CD4-positive, alpha-beta T cell treated with Interleukin-2 at 100 ng/mL for 4 hours (primary cell): Measurements from ENCODE around the gene RUNX3.

Source experiments
- DNase-seq: peaks from one replicate; pipeline ENCODE4 v3.0.0-alpha.2; 2020; ENCODE audit warnings: low spot score

The RUNX3 gene

DNA sequence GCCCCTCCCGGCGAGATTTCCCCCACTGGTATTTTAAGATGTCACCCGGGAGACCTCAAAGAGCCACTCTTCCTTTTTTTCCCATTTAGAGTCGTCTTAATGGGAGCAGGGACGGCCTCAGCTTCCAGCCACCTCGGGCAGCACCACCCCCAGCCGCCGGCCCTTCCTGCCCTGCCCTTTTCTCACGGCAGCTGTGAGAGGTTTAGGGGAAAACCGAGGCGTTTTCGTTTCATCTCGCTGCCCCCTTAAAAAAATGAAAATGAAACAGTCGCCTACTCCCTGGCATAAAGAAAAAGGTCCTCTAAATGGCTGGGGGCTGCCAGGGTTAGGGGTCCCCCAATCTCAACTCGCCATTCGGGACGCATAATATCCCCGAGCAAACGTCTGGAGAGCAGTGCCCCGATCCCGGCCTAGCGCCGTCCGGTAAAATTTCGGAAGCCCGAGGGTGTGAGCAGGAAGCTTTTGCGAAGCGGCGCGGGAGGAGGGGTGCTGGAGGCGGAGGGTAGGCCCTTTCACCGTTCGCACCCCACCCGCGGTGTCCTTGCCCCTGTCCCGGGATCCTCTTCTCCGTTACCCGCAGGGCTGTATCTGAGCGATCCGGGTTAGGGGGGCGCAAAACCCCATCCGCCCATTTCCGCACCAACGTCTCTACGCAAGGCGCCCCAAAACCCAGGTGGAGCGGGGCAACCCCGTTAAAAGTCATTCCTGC is 1.2 kb downstream of the RUNX3 start:
- DNase-seq, result peak; percentile 52

DNA sequence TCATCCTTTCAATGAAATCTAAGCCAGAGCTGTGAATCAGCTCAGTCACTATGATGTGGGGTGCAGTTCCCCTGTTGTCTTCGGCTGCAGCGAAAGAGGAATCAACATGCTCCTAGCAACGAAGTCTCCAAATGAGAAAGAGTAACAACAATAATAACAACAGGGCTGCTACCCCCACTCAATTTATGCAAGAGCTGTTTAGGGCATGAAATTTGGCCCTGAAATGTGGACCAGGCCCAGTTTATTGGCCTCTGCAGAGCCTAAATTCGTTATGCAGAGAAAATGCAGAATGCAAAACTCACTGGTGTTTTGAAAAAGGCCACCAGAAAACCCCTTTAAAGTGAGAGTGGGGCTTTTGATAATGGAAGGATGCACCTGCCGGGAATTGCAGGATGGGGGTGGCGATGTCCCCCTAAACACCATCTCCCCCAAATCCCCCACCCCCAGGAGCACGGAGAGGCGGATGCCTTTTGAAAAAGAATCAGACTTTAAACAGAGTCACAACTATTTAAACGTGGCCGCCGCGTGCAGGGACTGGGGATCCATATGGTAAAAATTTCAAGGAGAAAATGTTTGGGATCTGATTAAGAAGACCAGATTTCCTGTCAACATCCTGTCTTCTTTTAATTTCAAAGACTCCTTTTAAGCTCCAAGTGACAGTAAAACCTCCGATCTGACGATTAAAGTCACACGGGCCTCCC is 1.9 kb downstream of the RUNX3 start:
- peak; percentile 66 for DNase-seq

DNA sequence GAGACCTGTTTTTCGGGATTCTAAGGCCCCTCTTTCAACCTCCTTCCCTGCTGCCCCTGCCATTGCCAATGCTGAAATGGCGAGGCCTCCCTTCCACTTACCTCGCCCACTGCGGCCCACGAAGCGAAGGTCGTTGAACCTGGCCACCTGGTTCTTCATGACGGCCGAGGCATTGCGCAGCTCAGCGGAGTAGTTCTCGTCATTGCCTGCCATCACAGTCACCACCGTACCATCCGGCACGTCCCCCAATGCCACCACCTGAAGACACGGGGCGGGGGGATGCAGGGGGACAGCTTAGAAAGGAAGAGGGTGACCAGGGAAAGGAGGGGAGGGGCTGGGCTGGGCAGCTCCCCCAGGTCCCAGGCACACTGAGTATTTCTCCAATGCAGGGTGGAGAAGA is 2.6 kb downstream of the RUNX3 start:
- DNase-seq, result no peak

DNA sequence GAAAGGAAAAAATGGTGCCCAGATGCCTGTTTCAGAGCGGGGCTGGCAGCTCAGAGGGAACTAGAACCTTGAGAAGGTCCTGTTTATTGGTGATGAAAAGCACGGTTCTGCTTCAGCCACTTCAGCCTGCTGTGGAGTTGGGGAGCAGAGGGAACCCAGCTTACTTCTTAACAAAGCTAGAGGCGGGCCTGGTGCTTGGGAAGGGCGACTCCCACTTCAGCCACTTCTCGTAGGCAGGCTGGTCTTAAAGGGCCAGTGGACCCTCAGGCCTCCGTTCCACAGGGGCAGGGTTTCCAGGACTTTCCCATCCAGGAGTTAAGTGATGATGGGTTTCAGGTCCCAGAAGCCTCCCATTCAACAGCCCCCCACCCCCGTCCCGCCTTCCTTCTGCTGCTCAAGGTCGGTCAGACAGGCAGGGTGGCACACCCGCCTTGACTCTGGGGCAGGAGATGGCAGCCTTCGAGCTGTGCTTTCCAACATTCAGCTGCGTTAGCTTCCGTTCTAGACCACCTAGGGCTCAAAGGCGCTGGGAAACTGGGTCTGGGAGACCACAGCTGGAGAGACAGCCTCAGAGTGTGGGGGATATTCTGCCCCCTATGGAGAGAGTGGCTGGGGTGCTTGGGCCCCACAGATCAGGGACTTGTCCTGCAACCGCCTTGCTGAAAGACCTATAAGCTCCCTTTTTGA is 3.4 kb downstream of the RUNX3 start:
- DNase-seq, result no peak

DNA sequence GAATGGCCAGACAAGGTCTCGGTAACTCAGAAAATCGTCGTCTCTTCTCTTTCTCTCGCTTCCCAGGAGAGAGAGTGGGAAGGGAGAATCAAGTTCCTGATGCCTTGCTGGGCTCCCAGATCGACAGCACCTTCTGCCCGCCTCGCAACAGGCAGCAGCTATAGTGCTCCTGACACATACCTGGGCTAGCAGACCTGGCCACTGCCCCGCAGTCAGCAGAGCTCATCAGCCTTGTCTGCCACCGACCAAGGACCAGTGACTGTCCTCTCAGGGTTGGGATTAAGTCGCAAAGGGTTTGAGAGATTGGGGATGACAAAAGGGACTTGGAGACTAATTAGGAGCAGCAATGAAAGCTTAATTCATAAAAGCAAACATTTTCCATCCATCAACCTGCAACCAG is 4.1 kb downstream of the RUNX3 start:
- DNase-seq, result no peak

DNA sequence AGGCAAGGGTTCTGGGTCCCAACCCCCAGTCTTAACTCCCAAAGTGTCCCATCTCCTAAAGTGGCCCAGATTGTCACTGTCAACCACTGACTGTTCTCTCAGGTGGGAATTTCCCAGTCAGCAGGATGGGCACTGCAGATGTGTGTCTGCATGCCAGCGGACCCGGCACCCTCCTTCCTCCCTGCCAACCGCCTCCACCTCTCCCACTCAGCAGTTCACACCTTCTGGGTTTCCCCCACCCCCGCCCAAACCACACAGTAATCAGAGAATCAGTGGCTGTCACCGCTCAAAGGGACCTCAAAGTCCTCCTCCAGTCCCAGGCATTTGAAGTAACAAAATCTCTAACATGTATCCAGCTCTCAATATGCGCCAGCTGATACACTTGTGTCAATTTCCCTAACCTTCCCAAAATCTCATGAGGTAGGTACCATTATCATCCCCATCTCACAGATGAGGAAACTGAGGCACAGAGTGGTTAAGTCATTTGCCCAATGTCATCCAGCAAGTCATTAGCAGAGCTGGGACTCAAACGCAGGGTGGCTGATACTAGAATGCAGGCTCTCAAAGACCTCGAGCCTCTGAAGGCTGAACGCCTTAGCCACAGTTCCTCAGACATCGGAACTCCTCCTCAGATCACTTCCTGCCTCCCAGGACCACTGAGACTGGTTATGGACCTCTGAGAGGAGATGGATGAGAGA is 4.8 kb downstream of the RUNX3 start:
- peak; percentile 86 for DNase-seq

DNA sequence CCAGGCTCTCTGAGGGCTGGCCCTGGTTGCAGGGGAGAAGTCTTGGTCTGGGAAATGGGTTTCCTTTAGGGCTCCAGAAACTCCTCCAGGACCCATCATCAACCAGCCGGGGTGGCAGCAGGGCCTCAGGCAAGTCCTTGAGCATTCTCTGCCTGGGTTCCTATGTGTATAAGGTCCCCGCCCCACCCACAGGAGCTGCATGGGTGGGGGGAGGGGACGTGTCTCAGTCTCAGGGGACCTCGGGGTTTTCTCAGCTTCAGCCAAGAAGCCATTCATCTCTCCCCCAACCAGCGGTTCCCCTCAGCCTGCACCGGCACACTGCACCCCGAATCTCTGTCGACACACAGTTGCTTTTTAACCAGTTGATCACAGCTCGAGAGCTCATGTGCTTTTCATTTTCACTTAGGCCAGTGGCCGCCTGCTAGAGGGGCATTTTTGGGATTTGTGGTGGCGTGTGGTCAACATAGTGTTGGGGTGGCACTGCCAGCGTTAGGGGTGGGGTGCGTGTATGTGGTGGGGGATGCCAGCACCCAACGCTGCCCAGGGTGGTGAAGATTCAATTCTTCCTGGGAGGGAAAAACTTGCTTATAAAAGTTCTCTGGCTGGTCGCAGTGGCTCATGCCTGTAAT is 6.5 kb downstream of the RUNX3 start:
- no peak for DNase-seq

DNA sequence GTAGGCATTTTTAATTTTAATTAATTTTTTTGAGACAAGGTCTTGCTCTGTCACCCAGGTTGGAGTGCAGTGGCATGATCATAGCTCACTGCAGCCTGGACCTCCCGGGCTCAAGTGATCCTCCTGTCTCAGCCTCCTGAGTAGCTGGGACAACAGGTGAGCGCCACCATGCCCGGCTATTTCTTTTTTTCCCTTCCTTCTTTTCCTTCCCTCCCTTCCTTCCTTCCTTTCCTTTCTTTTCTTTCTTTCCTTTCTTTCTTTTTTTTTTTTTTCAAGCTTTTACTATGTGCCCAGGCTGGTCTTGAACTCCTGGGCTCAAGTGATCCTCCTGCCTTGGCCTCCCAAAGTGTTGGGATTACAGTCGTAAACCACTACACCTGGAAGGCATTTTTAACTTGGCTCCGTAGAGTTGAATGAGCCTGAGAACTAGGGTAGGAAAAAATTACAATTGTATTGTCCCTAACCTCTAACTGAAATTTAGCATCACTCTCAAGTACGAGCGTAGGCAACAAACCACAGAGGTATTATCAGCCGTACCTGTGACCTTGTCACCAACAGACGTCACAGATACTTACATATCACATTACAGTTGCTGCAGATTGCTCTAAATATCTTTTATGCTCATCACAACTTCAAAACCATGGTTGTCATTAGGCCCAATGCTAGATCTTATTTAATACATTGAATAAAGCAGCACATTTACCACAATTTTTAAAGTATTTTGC is 8.0 kb downstream of the RUNX3 start:
- DNase-seq, result peak; percentile 56

DNA sequence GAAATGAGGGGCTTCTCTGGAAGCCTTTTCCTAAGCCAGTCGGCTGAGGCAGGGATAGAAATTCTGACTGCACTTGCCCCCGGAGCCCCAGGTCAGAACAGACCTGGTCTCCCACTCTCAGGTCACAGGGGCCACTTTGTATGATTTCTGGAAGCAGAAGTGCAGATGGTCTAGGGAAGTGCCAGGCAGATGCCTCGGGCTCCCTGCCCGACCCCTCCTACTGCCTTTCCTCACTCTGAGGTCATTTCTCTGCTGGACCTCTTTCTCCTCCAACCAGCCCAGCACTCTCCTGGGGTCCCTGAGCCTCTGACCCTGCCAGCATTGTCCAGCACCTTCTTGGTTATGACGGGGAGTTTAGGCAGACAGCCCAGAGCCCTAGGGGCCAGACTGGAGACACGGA is 8.7 kb downstream of the RUNX3 start:
- no peak for DNase-seq

DNA sequence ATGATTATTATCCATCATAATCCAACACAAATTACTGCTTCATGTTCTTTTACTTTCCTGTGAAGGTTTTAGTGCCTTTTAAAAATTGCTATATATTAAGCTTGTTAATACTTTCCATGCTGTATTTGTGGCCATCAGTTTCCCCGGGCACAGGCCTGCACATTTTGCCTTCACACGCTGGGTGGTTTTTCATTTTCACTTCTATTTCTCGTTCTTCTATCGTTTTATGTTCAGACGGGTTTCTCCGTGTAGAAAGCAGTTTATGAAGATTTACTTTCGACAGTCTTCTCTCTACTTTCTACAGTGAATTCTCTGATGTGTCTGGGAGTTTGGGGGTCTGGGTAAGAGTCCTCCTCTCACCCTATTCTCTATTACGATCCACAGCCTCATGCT is 9.5 kb downstream of the RUNX3 start:
- no peak for DNase-seq

DNA sequence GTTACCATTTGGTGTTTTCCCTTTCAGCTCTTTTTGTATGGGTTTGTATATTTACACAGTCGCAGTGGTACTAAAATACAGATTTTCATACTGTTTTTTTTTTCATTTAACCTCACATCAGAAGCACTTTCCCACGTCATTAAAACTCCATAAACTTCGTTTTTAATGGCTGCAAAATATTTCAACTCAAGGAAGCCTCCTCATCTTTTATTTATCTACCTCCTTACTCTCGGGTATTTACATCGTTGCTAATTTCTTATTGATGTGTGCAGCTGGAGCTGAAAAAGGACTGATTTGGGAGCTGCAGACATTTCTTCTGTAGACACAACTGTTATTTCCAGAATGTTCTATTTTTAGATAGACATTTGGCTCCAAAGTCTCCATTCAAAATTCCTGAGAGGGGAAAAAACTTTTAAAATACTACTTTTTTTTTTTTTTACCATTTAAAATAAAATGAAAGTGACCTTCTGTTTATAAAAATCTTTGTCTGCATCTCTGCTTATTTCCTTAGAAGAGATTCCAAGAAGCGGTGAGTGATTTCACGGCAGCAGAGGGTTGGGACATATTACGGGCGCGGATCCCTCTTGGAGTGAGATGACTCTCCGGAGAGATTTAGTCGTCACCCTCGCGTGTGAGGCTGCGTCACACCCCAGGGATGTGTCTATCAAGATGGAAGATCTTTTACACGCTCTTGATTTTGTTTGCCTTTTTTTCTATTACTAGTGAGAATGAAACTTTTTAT is 10.1 kb downstream of the RUNX3 start:
- DNase-seq, result peak; percentile 47

DNA sequence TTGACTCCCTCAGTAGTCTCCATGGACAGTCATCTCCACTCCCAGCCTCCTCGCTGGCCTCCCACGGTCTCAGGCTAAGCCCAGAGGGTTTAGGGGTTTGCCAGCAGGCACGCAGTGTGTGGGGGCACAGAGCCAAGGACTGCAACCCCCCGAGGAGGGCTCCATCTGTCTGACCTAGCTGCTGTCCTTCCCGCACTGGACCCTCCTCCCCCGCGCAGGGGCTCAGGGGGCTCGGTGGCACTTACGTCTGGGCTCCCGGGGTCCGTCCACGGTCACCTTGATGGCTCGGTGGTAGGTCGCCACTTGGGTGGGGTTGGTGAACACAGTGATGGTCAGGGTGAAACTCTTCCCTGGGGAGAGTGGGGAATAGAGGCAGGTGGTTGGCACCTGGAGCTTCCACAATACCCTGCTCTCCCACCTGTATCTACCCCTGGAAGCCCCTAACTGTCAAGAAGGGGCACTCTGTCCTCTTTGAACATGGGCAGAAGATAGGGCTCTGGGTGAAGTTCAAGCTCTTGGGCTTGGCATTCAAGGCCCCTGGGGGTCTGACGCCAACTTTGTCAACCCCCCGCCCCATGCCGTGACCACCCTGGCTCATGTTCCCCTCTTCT is 11.0 kb downstream of the RUNX3 start:
- no peak for DNase-seq

DNA sequence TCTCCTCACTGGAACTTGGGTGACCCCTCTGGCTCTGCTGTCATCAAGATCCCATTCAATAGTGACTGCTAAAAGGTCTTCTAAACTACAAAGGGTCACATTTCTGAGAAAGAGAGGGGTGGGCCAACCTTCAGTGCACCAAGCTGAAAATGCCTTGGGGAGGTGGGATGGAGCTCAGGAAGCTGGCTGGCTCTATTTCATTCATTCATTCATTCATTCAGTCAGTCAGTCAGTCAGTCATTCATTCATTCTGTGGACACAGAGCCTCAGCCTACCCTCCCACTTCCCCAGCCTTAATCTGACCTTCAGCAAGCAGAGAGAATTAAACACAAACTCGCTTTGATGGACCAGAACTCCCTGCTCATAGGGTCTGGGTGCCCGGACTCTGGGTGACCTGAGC is 11.7 kb downstream of the RUNX3 start:
- no peak for DNase-seq

DNA sequence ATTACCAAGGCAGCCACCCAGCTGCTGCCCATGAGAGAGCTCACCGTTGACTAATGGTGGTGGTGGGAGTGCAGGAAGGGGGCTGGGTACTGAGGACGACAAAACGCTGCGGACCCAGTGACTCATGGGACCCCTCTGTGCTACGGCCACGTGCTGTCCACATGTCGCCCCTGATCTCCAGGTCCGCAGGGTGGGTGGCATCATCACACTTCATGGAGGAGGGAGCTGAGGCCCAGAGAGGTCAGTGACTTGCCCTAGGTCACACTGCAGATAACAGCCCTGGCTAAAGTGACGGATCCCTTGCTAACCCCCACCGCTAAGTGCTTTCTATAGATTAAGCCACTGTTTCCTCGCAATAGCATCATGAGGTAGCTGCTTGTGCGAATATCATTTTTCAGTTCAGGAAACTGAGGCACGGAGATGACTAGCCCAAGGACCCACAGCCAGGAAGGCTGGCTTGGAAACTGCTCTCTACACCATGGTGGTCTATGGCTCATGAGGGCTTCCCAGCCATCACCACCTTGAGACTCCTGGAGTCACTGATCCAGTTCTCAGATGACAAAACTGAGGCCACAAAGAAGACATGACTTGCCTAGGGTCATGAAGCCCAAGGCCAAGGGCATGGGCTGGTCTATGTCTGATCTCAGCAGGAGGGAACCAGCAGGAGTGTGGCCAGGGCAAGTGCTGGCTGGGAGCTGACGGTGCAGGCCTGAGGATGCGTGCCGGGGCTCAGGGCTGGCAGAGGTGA is 12.6 kb downstream of the RUNX3 start:
- DNase-seq, result no peak

DNA sequence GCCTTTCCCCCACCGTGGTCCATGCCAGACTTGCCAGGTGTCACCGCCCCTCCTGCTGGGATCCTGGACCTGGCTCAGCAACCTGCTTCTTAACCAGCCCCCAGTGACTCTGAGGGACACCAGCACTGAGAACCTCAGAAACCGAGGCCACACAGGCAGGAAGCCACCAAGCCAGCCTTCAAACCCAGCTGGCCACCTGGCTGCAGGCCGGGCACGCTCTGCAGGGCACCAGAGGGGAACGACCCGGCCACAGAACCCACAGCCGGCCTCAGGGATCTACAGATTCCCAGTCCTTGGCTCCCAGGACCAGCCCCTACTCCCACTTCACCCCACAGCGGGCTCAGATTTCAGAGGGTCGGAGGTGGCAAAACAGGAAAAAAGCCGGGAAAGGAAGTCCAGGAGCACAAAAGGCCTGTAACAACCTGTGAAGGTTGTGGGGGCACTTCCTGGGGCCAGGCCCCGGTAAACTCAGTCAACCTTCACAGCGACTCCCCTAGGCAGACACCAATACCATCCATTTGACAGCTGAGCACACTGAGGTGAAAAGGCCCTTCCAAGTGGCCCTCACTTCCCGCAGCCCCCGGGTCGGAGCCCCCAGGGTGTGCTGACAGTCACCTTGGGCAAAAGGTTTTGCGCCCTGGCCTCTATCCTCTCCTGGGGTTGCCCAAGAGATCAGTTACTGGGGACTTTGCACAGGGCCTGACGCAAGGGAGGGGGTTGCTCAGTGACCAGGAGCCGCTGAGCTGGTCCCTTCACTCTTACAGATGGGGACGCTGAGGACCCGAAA is 14.1 kb downstream of the RUNX3 start:
- DNase-seq, result no peak

DNA sequence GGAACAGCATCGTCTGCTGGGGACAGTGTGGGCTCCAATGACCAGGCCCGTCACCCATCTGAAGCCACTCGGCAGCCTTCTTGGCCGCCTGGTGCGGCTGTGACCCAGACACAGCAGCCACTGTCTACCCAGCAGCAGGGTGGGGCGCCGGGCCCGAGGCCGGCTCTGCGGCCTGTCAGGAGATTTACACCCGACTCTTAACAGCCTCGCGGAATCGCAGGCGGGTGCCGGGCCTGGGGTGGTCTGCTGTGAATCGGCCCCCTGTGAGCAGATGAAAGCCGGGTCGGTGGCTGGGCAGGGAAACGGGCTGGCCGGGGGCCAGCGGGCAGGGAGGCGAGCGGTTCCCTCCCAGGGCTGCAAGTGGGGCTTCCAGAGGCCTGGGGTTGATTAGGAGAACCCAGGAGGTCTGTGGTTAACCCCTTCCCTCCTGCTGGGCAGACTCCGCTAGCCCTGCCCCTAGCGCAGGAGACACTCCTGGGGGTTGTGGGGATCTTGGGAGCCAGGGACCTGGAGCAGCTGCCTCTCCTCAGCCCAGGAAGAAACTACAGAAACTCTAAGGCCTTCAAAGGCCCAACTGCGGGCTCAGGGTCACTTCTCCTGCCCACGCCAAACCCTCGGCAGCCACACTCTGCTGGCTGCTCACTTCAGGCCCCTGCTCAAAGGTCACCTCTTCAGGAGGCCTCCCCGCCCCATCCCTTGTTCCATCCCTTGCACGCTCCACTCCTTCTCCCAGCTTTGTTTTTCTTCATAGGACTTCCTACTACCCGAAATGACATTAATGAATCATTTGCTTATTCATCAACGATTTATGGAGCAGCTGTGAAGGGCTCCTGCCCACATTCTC is 15.6 kb downstream of the RUNX3 start:
- DNase-seq, result no peak

DNA sequence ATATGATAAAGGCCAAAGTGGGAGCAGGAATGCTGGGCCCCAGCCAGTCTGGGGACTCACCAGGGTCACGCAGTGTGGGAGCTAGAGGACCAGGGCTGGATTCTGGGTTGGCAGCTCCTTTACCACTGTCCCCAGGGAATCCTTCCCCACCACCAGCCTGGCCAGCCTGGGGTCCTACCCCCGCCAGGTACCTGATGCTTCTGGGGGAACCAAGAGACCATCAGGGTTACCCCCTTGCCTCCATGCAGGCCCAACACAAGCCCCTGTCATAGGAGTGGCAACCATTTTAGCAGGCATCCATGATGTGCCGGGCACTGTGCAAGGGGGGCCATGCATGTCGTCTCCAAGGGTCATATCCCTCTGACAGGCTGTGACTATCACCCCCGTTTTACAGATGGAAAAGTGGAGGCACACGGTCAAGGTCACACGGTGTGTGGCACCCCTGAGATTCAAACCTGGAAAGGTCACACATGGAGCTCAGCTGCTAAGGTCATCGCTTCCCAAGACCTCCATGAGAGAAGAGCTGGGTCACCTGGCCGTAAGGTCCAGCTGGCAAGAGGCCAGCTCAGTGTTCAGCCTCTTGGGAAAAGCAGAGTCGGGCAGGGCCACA is 16.4 kb downstream of the RUNX3 start:
- DNase-seq, result no peak

DNA sequence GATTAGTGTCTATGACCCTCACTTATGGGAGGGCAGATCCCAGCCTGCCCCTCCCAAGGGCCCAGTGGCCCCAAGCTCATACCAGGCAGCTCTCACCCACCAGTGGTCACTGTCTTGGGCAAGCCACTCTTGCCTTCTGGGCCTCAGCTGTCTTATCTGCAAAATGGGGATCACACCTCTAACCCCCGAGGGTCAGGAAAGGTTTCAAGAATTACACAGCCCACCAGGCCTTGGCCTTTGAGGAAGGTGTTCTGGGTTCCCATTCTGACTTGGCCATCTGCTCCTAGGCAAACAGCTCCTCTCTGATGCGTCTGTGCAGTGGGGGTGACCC is 16.8 kb downstream of the RUNX3 start:
- DNase-seq, result no peak
